IMR-90 (cell line): ENCODE results near the gene MICAL3. TPM values are rescaled to one million over a fixed set of nuclear protein-coding genes. Genes with fewer than 3 reads are reported as not detected.

ENCODE experiments used
- ATAC-seq: fragments of 200-7000 bp; cut with Tn5 transposase; 2 replicates; pipeline ENCODE4 v1.9.1; 2020; ENCODE audit warnings: low read depth, mild to moderate bottlenecking, moderate library complexity
- BruUV-seq: library from RNA; stranded (reverse); fragments of 400-500 nt; replicated peaks from 2 replicates; lab custom pipeline; 2021; lab: Mats Ljungman, UMichigan
- CTCF ChIA-PET: fragments of 300-600 bp; formaldehyde crosslinking; extraction: SDS; loops from one replicate; lab custom pipeline; 2021; ENCODE audit warnings: antibody characterized with exemption; lab: Yijun Ruan, JAX
- POLR2A ChIA-PET: fragments of 300-600 bp; sonication (Branson Sonifier 250); formaldehyde crosslinking; loops from one replicate; lab custom pipeline; 2022; ENCODE audit warnings: antibody characterized with exemption; ENCODE audit not compliant: unreplicated experiment; lab: Charles Lee
- DNase-seq: peaks from one replicate; pipeline ENCODE4 v3.0.0; 2013
- H2AFZ ChIP-seq: replicated peaks from 2 replicates; pipeline ENCODE3; 2013; ENCODE audit warnings: low read length, mild to moderate bottlenecking; ENCODE audit not compliant: poor library complexity
- H2AK5ac ChIP-seq: 2 replicates; pipeline ENCODE4 v1.6.1; 2013; ENCODE audit warnings: low read depth, low read length, inconsistent platforms
- H2AK9ac ChIP-seq: replicated peaks from 2 replicates; pipeline ENCODE3; 2013; ENCODE audit warnings: mild to moderate bottlenecking, low read depth, low read length, moderate library complexity; ENCODE audit not compliant: poor library complexity
- H2BK120ac ChIP-seq: 2 replicates; pipeline ENCODE4 v1.6.1; 2013; ENCODE audit warnings: low read depth, low read length, inconsistent platforms
- H2BK15ac ChIP-seq: 3 replicates; pipeline ENCODE4 v1.6.1; 2013; ENCODE audit warnings: low read depth, low read length, inconsistent platforms
- H2BK20ac ChIP-seq: 2 replicates; pipeline ENCODE4 v1.6.1; 2013; ENCODE audit warnings: low read depth, mild to moderate bottlenecking, inconsistent platforms, low read length, moderate library complexity
- H2BK5ac ChIP-seq: 2 replicates; pipeline ENCODE4 v1.6.1; 2013; ENCODE audit warnings: mild to moderate bottlenecking, low read depth, low read length, inconsistent platforms; ENCODE audit not compliant: poor library complexity, severe bottlenecking
- H3K14ac ChIP-seq: replicated peaks from 2 replicates; pipeline ENCODE4 v1.6.1; 2013; ENCODE audit warnings: low read depth, low read length, inconsistent platforms
- H3K18ac ChIP-seq: 2 replicates; pipeline ENCODE4 v1.6.1; 2013; ENCODE audit warnings: low read depth, low read length, control low read depth
- H3K23ac ChIP-seq: 2 replicates; pipeline ENCODE4 v1.6.1; 2013; ENCODE audit warnings: low read depth, low read length, inconsistent platforms
- H3K27ac ChIP-seq: 2 replicates; pipeline ENCODE4 v1.5.1; 2013; ENCODE audit warnings: mild to moderate bottlenecking, control low read depth, low read length; ENCODE audit not compliant: insufficient read depth
- H3K27me3 ChIP-seq: 2 replicates; pipeline ENCODE4 v1.6.1; 2013; ENCODE audit warnings: low read length; ENCODE audit not compliant: control insufficient read depth, insufficient read depth
- H3K36me3 ChIP-seq: 2 replicates; pipeline ENCODE4 v1.6.1; 2013; ENCODE audit warnings: low read length, mixed read lengths; ENCODE audit not compliant: control insufficient read depth, insufficient read depth
- H3K4ac ChIP-seq: 2 replicates; pipeline ENCODE4 v1.6.1; 2013; ENCODE audit warnings: low read depth, low read length, inconsistent platforms
- H3K4me1 ChIP-seq: 2 replicates; pipeline ENCODE4 v1.6.1; 2013; ENCODE audit warnings: low read length, mixed read lengths; ENCODE audit not compliant: control insufficient read depth, insufficient read depth
- H3K4me2 ChIP-seq: 2 replicates; pipeline ENCODE4 v1.6.1; 2013; ENCODE audit warnings: low read depth, mild to moderate bottlenecking, control low read depth, low read length, moderate library complexity
- H3K4me3 ChIP-seq: 2 replicates; pipeline ENCODE4 v1.5.1; 2013; ENCODE audit warnings: low read depth, mild to moderate bottlenecking, control low read depth, low read length, moderate library complexity; ENCODE audit not compliant: insufficient read depth
- H3K56ac ChIP-seq: 2 replicates; pipeline ENCODE4 v1.6.1; 2013; ENCODE audit warnings: low read length, inconsistent platforms; ENCODE audit not compliant: insufficient read depth; ENCODE audit errors: extremely low read depth
- H3K79me1 ChIP-seq, 2 experiments: 2 replicates each; pipeline ENCODE4 v1.6.1; 2013; ENCODE audit warnings: low read length in 2 of 2, inconsistent platforms in 1 of 2, low read depth in 1 of 2
- H3K9ac ChIP-seq: 2 replicates; pipeline ENCODE4 v1.6.1; 2013; ENCODE audit warnings: low read depth, low read length, control low read depth
- H3K9me1 ChIP-seq: 2 replicates; pipeline ENCODE4 v1.6.1; 2013; ENCODE audit warnings: low read length, inconsistent platforms; ENCODE audit not compliant: insufficient read depth
- H3K9me3 ChIP-seq: 2 replicates; pipeline ENCODE4 v1.6.1; 2013; ENCODE audit warnings: low read length; ENCODE audit not compliant: control insufficient read depth, insufficient read depth
- H4K20me1 ChIP-seq: 2 replicates; pipeline ENCODE4 v1.6.1; 2013; ENCODE audit warnings: low read length, inconsistent platforms; ENCODE audit not compliant: insufficient read depth
- H4K5ac ChIP-seq: 2 replicates; pipeline ENCODE4 v1.6.1; 2013; ENCODE audit warnings: mild to moderate bottlenecking, low read depth, low read length, control low read depth
- H4K8ac ChIP-seq, 2 experiments: 2 replicates each; pipeline ENCODE4 v1.6.1; 2013; ENCODE audit warnings: low read depth in 2 of 2, low read length in 2 of 2, control low read depth in 1 of 2, inconsistent platforms in 1 of 2
- H4K91ac ChIP-seq: 2 replicates; pipeline ENCODE4 v1.6.1; 2013; ENCODE audit warnings: low read depth, low read length, inconsistent platforms; ENCODE audit not compliant: insufficient read depth
- MAZ ChIP-seq: IDR thresholded peaks from 2 replicates; pipeline ENCODE4 v1.6.1; 2012; ENCODE audit warnings: low read depth, mild to moderate bottlenecking, low read length, improper control_type of control experiment, moderate library complexity, borderline replicate concordance
- MXI1 ChIP-seq: IDR thresholded peaks from 2 replicates; pipeline ENCODE4 v1.6.1; 2012; ENCODE audit warnings: low read depth, mild to moderate bottlenecking, low read length, moderate library complexity, borderline replicate concordance
- NFE2L2 ChIP-seq: fragments of 150-350 bp; IDR thresholded peaks from 2 replicates; pipeline ENCODE4 v1.6.1; 2016; ENCODE audit warnings: low read depth, mild to moderate bottlenecking, low read length
- RAD21 ChIP-seq: IDR thresholded peaks from 2 replicates; pipeline ENCODE4 v1.6.1; 2012; ENCODE audit warnings: low read length, improper control_type of control experiment
- RFX5 ChIP-seq: IDR thresholded peaks from 2 replicates; pipeline ENCODE4 v1.8.0; 2012; ENCODE audit warnings: low read depth, mild to moderate bottlenecking, low read length, moderate library complexity
- WGBS, 2 experiments: methylation state at CpG; one replicate each; pipeline versions ENCODE4 v1.1.5 to v1.1.7; 2013; ENCODE audit warnings: missing lambda C conversion rate in 2 of 2; ENCODE audit not compliant: insufficient read length in 1 of 2; ENCODE audit errors: extremely low coverage in 2 of 2; 5-methylcytosine and 5-hydroxymethylcytosine counted together
- dilution Hi-C: fragments of 300-500 bp; cut with HindIII; formaldehyde crosslinking; loops from one replicate; pipeline ENCODE4 v1.14.3; 2018; ENCODE audit warnings: low sequenced_read_pairs; ENCODE audit not compliant: unreplicated experiment
- in situ Hi-C: fragments of 300-500 bp; cut with MboI; formaldehyde crosslinking; loops from 3 replicates; pipeline ENCODE4 v1.14.3; 2019; ENCODE audit warnings: low sequenced_read_pairs, inconsistent platforms, mixed read lengths
- intact Hi-C: fragments of 100-400 bp; cut with micrococcal nuclease; formaldehyde crosslinking; loops from 2 replicates; pipeline ENCODE4 v1.10.0; 2022
- polyA plus RNA-seq, 3 experiments: library from polyadenylated mRNA; depleted of rRNA; stranded (reverse); fragments of >200 nt; gene quantifications; 2 replicates each; pipeline ENCODE4 v1.2.3, GENCODE V29; 2012; ENCODE audit warnings: low replicate concordance in 1 of 3
- total RNA-seq: library from RNA; depleted of rRNA; stranded (reverse); fragments of >200 nt; gene quantifications from 2 replicates; pipeline ENCODE4 v1.2.3, GENCODE V29; 2012
- TF ChIP-seq, protein P1 (sequence below): fragments of 150-350 bp; IDR thresholded peaks from 2 replicates; pipeline ENCODE4 v1.6.1; 2017; ENCODE audit warnings: mild to moderate bottlenecking, antibody characterized with exemption, low read length, low read depth

Gene MICAL3
- total and polyA plus RNA-seq, 2 of the 4 experiments (the other 2 are of a cell fraction) = 17.6 to 26.8 TPM

- Histone ChIP-seq H3K4me1 (no peaks in the 10 kb centered on the region), H2AFZ (no peak overlapping the region), H3K56ac (no peak overlapping the region), H2BK5ac (no peak overlapping the region), H2AK5ac (no peak overlapping the region), H3K4ac (no peak overlapping the region), H3K79me1 (no peaks in the 10 kb centered on the region), H3K9me1 (peaks cover 17% of the 10 kb centered on the region; the same call in 1 of the 2 replicates), H4K8ac (no peak overlapping the region), H3K36me3 (peaks cover 4% of the 10 kb centered on the region), H4K20me1 (no peaks in the 10 kb centered on the region), H3K18ac (no peak overlapping the region), H2BK20ac (no peak overlapping the region), H2BK120ac (no peak overlapping the region), H3K4me3 (no peak overlapping the region), H4K5ac (no peak overlapping the region), H3K27me3 (no peaks in the 10 kb centered on the region), H2AK9ac (no peak overlapping the region), H3K4me2 (no peak overlapping the region), H3K23ac (no peak overlapping the region), H3K14ac (no peak overlapping the region), H3K9me3 (no peaks in the 10 kb centered on the region), H3K27ac (no peak overlapping the region), H3K9ac (no peak overlapping the region), H2BK15ac (no peak overlapping the region), H4K91ac (no peak overlapping the region)
- WGBS, 2 experiments = 25% methylated on average over 1 of the region's 3 CpGs; no CpG with 5 or more reads in 1 of the 2 experiments
- DNase-seq (no peak), ATAC-seq (no peak)
- dilution Hi-C loops (no loop called here), intact Hi-C loops (no loop called here), in situ Hi-C loops (no loop called here)
- TF ChIP-seq, protein P1, sequence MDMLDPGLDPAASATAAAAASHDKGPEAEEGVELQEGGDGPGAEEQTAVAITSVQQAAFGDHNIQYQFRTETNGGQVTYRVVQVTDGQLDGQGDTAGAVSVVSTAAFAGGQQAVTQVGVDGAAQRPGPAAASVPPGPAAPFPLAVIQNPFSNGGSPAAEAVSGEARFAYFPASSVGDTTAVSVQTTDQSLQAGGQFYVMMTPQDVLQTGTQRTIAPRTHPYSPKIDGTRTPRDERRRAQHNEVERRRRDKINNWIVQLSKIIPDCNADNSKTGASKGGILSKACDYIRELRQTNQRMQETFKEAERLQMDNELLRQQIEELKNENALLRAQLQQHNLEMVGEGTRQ = no peak
- TF ChIP-seq NFE2L2 (no peak), MAZ (no peak), RFX5 (no peak), RAD21 (no peak), MXI1 (no peak)
- BruUV-seq = no TSS peak
- ChIA-PET CTCF (interaction anchor here (1.2 kb wide), 1 partner anchor 16 kb away, joined by 3 read pairs; no protein-coding TSS in a partner anchor), POLR2A (interaction anchor here (0.6 kb wide), 1 partner anchor 154 kb away, joined by 3 read pairs; no protein-coding TSS in a partner anchor)
Measured at GRCh38 chr22:17845790-17846189, 178.6 kb downstream of the MICAL3 start.
